ENCODE data around the gene NCAM1. TPM values are rescaled to one million over a fixed set of nuclear protein-coding genes. Genes with fewer than 3 reads are reported as not detected.

The NCAM1 gene
- total and polyA plus RNA-seq, 2 experiments from 2014 or later: 0.76 to 1.6 TPM

GRCh38 chr11:113265362-113265761 lies 304.1 kb downstream of the NCAM1 start:
- no peak overlapping the region for H3K27ac Mint-ChIP-seq
- Histone ChIP-seq H3K79me2 (replicated peaks; ENCODE audit: insufficient read depth) (no peaks in the 10 kb centered on the region), H3K4me3 (no peak overlapping the region), H3K4me2 (no peak overlapping the region), H4K20me1 (replicated peaks; ENCODE audit: insufficient read depth) (no peaks in the 10 kb centered on the region), H3K27ac (ENCODE audit: low read depth) (no peak overlapping the region), H3K4me1 (ENCODE audit: insufficient read depth) (no peaks in the 10 kb centered on the region), H3F3A (replicated peaks; ENCODE audit: low read depth) (no peaks in the 10 kb centered on the region), H3K9me2 (ENCODE audit: insufficient read depth) (no peaks in the 10 kb centered on the region), H3K36me3 (ENCODE audit: insufficient read depth) (no peaks in the 10 kb centered on the region), H2AFZ (no peak overlapping the region), H3K27me3 (ENCODE audit: insufficient read depth) (no peaks in the 10 kb centered on the region)
- no peak for DNase-seq (ENCODE audit: low spot score)
- H3K27me3 Mint-ChIP-seq (ENCODE audit: insufficient read depth, low read depth, poor library complexity): peaks cover 4% of the 10 kb centered on the region
- H3K9me3 Mint-ChIP-seq: no peaks in the 10 kb centered on the region; the same call in 2 of the 3 replicates
- no peak for ATAC-seq
- no peak overlapping the region for H3K4me3 Mint-ChIP-seq
- TF ChIP-seq ETS1 (IDR thresholded peaks at IDR 0.05): no peak
- no peak for TF ChIP-seq POLR2AphosphoS5 (IDR thresholded peaks at IDR 0.05; ENCODE audit: low read depth)
- TF ChIP-seq NANOG (IDR thresholded peaks at IDR 0.05; ENCODE audit: borderline replicate concordance): no peak
- TF ChIP-seq REST (IDR thresholded peaks at IDR 0.05; ENCODE audit: unreplicated experiment): no peak
- no peak for TF ChIP-seq EZH2phosphoT487 (IDR thresholded peaks at IDR 0.05; ENCODE audit: unreplicated experiment)
- TF ChIP-seq CREB1 (CRISPR knock-in tag; IDR thresholded peaks at IDR 0.05; ENCODE audit: low read depth): no peak
- H3K4me1 Mint-ChIP-seq: peaks cover 2% of the 10 kb centered on the region; the same call in 2 of the 3 replicates
- no peaks in the 10 kb centered on the region for H3K36me3 Mint-ChIP-seq (ENCODE audit: low read depth)

- H3K4me1 Mint-ChIP-seq: peaks cover 2% of the 10 kb centered on the region; the same call in 2 of the 3 replicates
- Histone ChIP-seq H3K4me2 (no peak overlapping the region), H3K4me1 (ENCODE audit: insufficient read depth) (no peaks in the 10 kb centered on the region), H3K4me3 (no peak overlapping the region), H3K27ac (ENCODE audit: low read depth) (no peak overlapping the region), H3K36me3 (ENCODE audit: insufficient read depth) (no peaks in the 10 kb centered on the region), H3K79me2 (replicated peaks; ENCODE audit: insufficient read depth) (no peaks in the 10 kb centered on the region), H3K27me3 (ENCODE audit: insufficient read depth) (no peaks in the 10 kb centered on the region), H3K9me2 (ENCODE audit: insufficient read depth) (no peaks in the 10 kb centered on the region), H2AFZ (no peak overlapping the region), H4K20me1 (replicated peaks; ENCODE audit: insufficient read depth) (no peaks in the 10 kb centered on the region), H3F3A (replicated peaks; ENCODE audit: low read depth) (no peaks in the 10 kb centered on the region)
- no peak overlapping the region for H3K4me3 Mint-ChIP-seq
- H3K36me3 Mint-ChIP-seq (ENCODE audit: low read depth): no peaks in the 10 kb centered on the region
- peaks cover 5% of the 10 kb centered on the region for H3K27me3 Mint-ChIP-seq (ENCODE audit: insufficient read depth, low read depth, poor library complexity)
- no peak for DNase-seq (ENCODE audit: low spot score)
- H3K9me3 Mint-ChIP-seq: no peaks in the 10 kb centered on the region
- no peak overlapping the region for H3K27ac Mint-ChIP-seq
- no peak for ATAC-seq
- no peak for TF ChIP-seq EZH2 (IDR thresholded peaks at IDR 0.05; ENCODE audit: low read depth, unreplicated experiment)
- no peak for TF ChIP-seq CREB1 (CRISPR knock-in tag; IDR thresholded peaks at IDR 0.05; ENCODE audit: low read depth)
- no peak for TF ChIP-seq ZNF114 (CRISPR knock-in tag; IDR thresholded peaks at IDR 0.05)
- no peak for TF ChIP-seq REST (IDR thresholded peaks at IDR 0.05; ENCODE audit: unreplicated experiment)
- TF ChIP-seq ZNF331 (CRISPR knock-in tag; IDR thresholded peaks at IDR 0.05; ENCODE audit: low read depth): no peak
- no peak for TF ChIP-seq JUNB (IDR thresholded peaks at IDR 0.05; ENCODE audit: unreplicated experiment)
- TF ChIP-seq POLR2AphosphoS5 (IDR thresholded peaks at IDR 0.05; ENCODE audit: low read depth): no peak
- no peak for TF ChIP-seq EZH2phosphoT487 (IDR thresholded peaks at IDR 0.05; ENCODE audit: unreplicated experiment)
- TF ChIP-seq ETS1 (IDR thresholded peaks at IDR 0.05): no peak
- no peak for TF ChIP-seq NANOG (IDR thresholded peaks at IDR 0.05; ENCODE audit: borderline replicate concordance)
- TF ChIP-seq STAT1 (IDR thresholded peaks at IDR 0.05; ENCODE audit: unreplicated experiment): no peak
These were observed 306.3 kb downstream of the NCAM1 start for GRCh38 chr11:113267493-113267892.
